Activated CD8-positive, alpha-beta T cell treated with anti-CD3 and anti-CD28 coated beads, Interleukin-2, amount 10 ng/mL, durations not matched to agents 7 days and 5 days (primary cell): ENCODE measurements around the gene MMP15. TPM values are rescaled to one million over a fixed set of nuclear protein-coding genes. Genes with fewer than 3 reads are reported as not detected.

Experiments
- ATAC-seq: fragments of 150-1000 bp; cut with Tn5 transposase; one replicate; pipeline ENCODE4 v1.10.0; 2021; ENCODE audit warnings: moderate library complexity
- CTCF ChIA-PET: fragments of 350-600 bp; sonication (Branson Sonifier 250); formaldehyde crosslinking; loops from one replicate; lab custom pipeline; 2021; ENCODE audit warnings: antibody characterized with exemption; lab: Charles Lee
- POLR2A ChIA-PET: fragments of 350-600 bp; sonication (Branson Sonifier 250); formaldehyde crosslinking; loops from one replicate; lab custom pipeline; 2021; ENCODE audit warnings: antibody characterized with exemption; lab: Charles Lee
- DNase-seq: peaks from one replicate; pipeline ENCODE4 v3.0.0-alpha.2; 2020
- H3K27ac Mint-ChIP-seq: one replicate; pipeline ENCODE4 v1.8.0; 2021; ENCODE audit warnings: mild to moderate bottlenecking, mixed read lengths
- H3K27me3 Mint-ChIP-seq: one replicate; pipeline ENCODE4 v1.8.0; 2021; ENCODE audit warnings: low read depth, mixed read lengths
- H3K36me3 Mint-ChIP-seq: one replicate; pipeline ENCODE4 v1.8.0; 2021; ENCODE audit warnings: low read depth, mixed read lengths
- H3K4me1 Mint-ChIP-seq: one replicate; pipeline ENCODE4 v1.8.0; 2021; ENCODE audit warnings: low read depth, mixed read lengths
- H3K4me3 Mint-ChIP-seq: one replicate; pipeline ENCODE4 v1.8.0; 2021; ENCODE audit warnings: mild to moderate bottlenecking, mixed read lengths
- H3K9me3 Mint-ChIP-seq: one replicate; pipeline ENCODE4 v1.8.0; 2022; ENCODE audit warnings: mixed read lengths; ENCODE audit not compliant: insufficient read depth
- total RNA-seq, 2 experiments: library from RNA; stranded (reverse); gene quantifications; one replicate each; pipeline ENCODE4 v1.2.3, GENCODE V29; 2021

Gene MMP15
- total RNA-seq, 2 experiments from 2014 or later: 0.50 to 0.61 TPM

- DNase-seq (no peak), ATAC-seq (no peak)
- H3K27ac Mint-ChIP-seq: peak overlapping the region; percentile 85
- H3K27me3 Mint-ChIP-seq: no peaks in the 10 kb centered on the region
- no peaks in the 10 kb centered on the region for H3K9me3 Mint-ChIP-seq
- H3K4me3 Mint-ChIP-seq: peak overlapping the region; percentile 79
- CTCF ChIA-PET: interaction anchor here (0.9 to 3.8 kb wide), 5 partner anchors 13 to 421 kb away, joined by 3 to 28 read pairs (median 9); no protein-coding TSS in a partner anchor
- peaks cover 60% of the 10 kb centered on the region for H3K4me1 Mint-ChIP-seq
- H3K36me3 Mint-ChIP-seq: peaks cover 43% of the 10 kb centered on the region
- POLR2A ChIA-PET: interaction anchor here (1.0 kb wide), 1 partner anchor 10 kb away, joined by 3 read pairs; no protein-coding TSS in a partner anchor
Observed at GRCh38 chr16:57997528-57998265, 27.9 kb upstream of the MMP15 start.

GRCh38 chr16:57998486-57998885 lies 27.1 kb upstream of the MMP15 start:
- no peaks in the 10 kb centered on the region for H3K9me3 Mint-ChIP-seq
- H3K4me3 Mint-ChIP-seq: peak overlapping the region; percentile 79
- ChIA-PET POLR2A (interaction anchor here (1.0 kb wide), 1 partner anchor 11 kb away, joined by 3 read pairs; no protein-coding TSS in a partner anchor), CTCF (interaction anchor here (0.6 to 3.8 kb wide), 6 partner anchors 14 to 422 kb away, joined by 3 to 28 read pairs (median 8); no protein-coding TSS in a partner anchor)
- DNase-seq (peak; percentile 89), ATAC-seq (peak; percentile 40)
- H3K27ac Mint-ChIP-seq: peak overlapping the region; percentile 85
- peaks cover 67% of the 10 kb centered on the region for H3K4me1 Mint-ChIP-seq
- peaks cover 50% of the 10 kb centered on the region for H3K36me3 Mint-ChIP-seq
- H3K27me3 Mint-ChIP-seq: no peaks in the 10 kb centered on the region

DNA sequence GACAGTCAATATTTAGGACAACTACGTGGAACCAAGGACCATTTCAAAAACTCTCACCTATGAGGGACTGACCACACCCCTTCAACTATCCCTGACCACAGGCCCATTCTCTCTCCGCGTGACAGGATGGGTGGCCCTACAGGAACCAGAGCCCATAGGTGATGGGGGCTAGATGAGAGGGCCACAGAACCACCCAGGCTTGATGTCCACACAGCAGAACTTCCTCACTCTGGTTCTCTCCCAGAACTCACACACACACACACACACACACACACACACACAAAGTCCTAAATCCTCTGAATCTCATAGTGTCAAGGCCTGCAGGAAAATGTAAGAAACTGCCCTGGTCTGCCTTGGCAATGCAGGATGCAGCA lies 26.6 kb upstream of the MMP15 start:
- POLR2A ChIA-PET: interaction anchor here (1.0 to 1.3 kb wide), 2 partner anchors 11 to 92 kb away, joined by 3 read pairs; no protein-coding TSS in a partner anchor
- peak overlapping the region; percentile 85 for H3K27ac Mint-ChIP-seq
- H3K36me3 Mint-ChIP-seq: peaks cover 53% of the 10 kb centered on the region
- DNase-seq: peak; percentile 36
- no peak for ATAC-seq
- H3K9me3 Mint-ChIP-seq: no peaks in the 10 kb centered on the region
- H3K27me3 Mint-ChIP-seq: no peaks in the 10 kb centered on the region
- CTCF ChIA-PET: interaction anchor here (0.6 to 3.8 kb wide), 9 partner anchors 14 to 422 kb away, joined by 3 to 28 read pairs (median 8); no protein-coding TSS in a partner anchor
- H3K4me3 Mint-ChIP-seq: peak overlapping the region; percentile 79
- peaks cover 70% of the 10 kb centered on the region for H3K4me1 Mint-ChIP-seq

DNA sequence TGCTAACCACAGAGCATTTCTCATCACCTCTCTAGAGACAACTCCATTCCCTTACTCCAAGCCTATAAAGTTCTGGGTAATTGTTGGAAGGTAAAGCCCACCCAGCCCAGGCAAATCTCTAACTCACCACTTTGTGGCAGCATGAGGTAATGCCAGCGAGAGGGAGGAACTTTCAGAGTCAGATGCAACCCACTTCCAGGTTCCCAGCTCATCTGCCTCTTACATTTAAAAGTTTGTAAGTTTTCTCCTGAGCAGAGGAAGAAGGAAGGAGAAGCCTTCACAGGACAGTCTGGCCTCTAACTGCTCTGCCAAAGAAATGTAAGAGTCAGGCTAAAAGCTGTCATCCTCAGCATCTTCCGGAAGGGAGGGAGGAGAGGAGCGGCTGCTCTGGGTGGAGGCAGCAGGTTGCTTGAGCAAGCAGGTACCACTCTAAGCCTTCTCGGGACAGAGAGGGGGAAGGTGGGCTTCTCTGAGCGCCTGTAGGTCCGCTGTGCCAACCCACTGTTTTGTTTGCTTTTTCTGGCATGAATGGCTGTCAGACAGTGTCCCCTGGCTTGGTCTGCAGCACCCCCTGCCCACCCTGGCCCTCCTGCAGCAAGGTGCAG lies 26.1 kb upstream of the MMP15 start:
- CTCF ChIA-PET: interaction anchor here (0.7 to 3.8 kb wide), 13 partner anchors 10 to 480 kb away, joined by 3 to 28 read pairs (median 4); partner anchors contain the start of gene CFAP20
- no peaks in the 10 kb centered on the region for H3K9me3 Mint-ChIP-seq
- H3K36me3 Mint-ChIP-seq: peaks cover 52% of the 10 kb centered on the region
- peak; percentile 16 for ATAC-seq
- no peaks in the 10 kb centered on the region for H3K27me3 Mint-ChIP-seq
- peak; percentile 65 for DNase-seq
- H3K4me1 Mint-ChIP-seq: peaks cover 69% of the 10 kb centered on the region
- peak overlapping the region; percentile 85 for H3K27ac Mint-ChIP-seq
- peak overlapping the region; percentile 79 for H3K4me3 Mint-ChIP-seq
- POLR2A ChIA-PET: interaction anchor here (1.3 to 1.9 kb wide), 2 partner anchors 10 to 93 kb away, joined by 3 to 8 read pairs; no protein-coding TSS in a partner anchor

DNA sequence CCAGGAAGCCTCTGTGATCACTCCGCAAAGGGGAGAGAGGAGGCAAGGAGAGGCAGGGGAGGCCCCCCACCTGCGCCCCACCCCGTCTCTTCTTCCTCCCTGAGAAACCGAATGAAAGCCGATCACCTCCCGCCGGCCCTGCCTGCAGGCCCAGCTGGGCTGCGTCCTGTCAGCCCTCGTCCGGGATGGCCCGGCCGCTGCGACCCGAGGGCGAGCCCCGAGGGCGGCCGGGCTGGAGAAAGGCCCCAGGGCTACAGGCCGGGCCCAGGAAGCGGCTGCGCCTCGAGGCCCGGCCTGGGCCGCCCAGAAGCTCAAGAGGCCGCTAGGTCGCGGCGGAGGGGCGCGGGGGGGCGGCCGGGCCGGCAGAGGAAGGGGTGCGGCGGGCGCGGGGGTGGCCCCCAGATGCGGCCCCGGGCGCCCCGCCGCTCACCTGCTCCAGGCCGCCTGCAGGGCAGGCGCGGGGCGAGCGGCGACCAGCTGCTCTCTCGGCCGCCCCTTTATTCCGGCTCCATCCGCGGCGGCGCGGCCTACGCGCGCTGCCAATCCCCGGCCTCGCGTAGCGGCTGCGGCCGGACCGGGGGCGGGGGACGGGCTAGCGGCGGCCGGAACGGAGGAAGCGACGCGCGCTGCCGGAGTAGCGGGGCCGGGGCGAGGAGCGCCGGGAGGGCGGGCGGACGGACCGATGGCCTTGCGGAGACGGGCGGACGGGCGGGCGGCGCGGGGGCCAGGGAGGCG lies 25.4 kb upstream of the MMP15 start, which contains the start of gene ZNF319:
Gene ZNF319 (minus strand): TSS at position 702 of the 735 bp plus-strand sequence. CDS start 2,407 bp downstream, outside the sequence.
- H3K4me1 Mint-ChIP-seq: peaks cover 62% of the 10 kb centered on the region

GRCh38 chr16:58000706-58001676 lies 24.6 kb upstream of the MMP15 start, which contains the start of gene USB1:
Gene USB1, plus strand, starts transcription at chr16:58001407. Its CDS starts 77 bp downstream, at chr16:58001484.
- Mint-ChIP-seq H3K27me3 (no peaks in the 10 kb centered on the region), H3K4me1 (peaks cover 54% of the 10 kb centered on the region), H3K4me3 (peak within 1 kb of the TSS; percentile 96), H3K9me3 (no peaks in the 10 kb centered on the region), H3K36me3 (peaks cover 46% of the 10 kb centered on the region), H3K27ac (peak within 1 kb of the TSS; percentile 91)
- DNase-seq (peak; percentile 85), ATAC-seq (peak; percentile 75)
- ChIA-PET CTCF (interaction anchor here (1.0 to 3.8 kb wide), 11 partner anchors 9 to 424 kb away, joined by 3 to 28 read pairs (median 5); partner anchors contain the start of gene CFAP20), POLR2A (interaction anchor here (1.0 to 1.9 kb wide), 4 partner anchors 12 to 410 kb away, joined by 3 to 8 read pairs (median 3); no protein-coding TSS in a partner anchor)

More for the DNA sequence above, 25.4 kb upstream of the MMP15 start, which contains the start of gene ZNF319:
- ChIA-PET CTCF (interaction anchor here (0.6 to 3.8 kb wide), 15 partner anchors 10 to 481 kb away, joined by 3 to 28 read pairs (median 4); partner anchors contain the start of gene CFAP20), POLR2A (interaction anchor here (1.2 to 1.9 kb wide), 4 partner anchors 11 to 101 kb away, joined by 3 to 8 read pairs (median 3); no protein-coding TSS in a partner anchor)
- no peaks in the 10 kb centered on the region for H3K27me3 Mint-ChIP-seq
- H3K36me3 Mint-ChIP-seq: peaks cover 51% of the 10 kb centered on the region
- ATAC-seq (peak; percentile 10), DNase-seq (no peak)
- H3K27ac Mint-ChIP-seq: peak within 1 kb of the TSS; percentile 91
- H3K4me3 Mint-ChIP-seq: peak within 1 kb of the TSS; percentile 96
- H3K9me3 Mint-ChIP-seq: no peaks in the 10 kb centered on the region

GRCh38 chr16:58001781-58002415 lies 23.7 kb upstream of the MMP15 start:
- H3K4me1 Mint-ChIP-seq: peaks cover 51% of the 10 kb centered on the region
- no peak for ATAC-seq
- peaks cover 49% of the 10 kb centered on the region for H3K36me3 Mint-ChIP-seq
- DNase-seq: no peak
- POLR2A ChIA-PET: interaction anchor here (1.0 to 1.9 kb wide), 2 partner anchors 12 to 411 kb away, joined by 3 to 8 read pairs; no protein-coding TSS in a partner anchor
- no peaks in the 10 kb centered on the region for H3K27me3 Mint-ChIP-seq
- peak overlapping the region; percentile 91 for H3K27ac Mint-ChIP-seq
- CTCF ChIA-PET: interaction anchor here (1.0 to 3.8 kb wide), 9 partner anchors 8 to 425 kb away, joined by 3 to 28 read pairs (median 4); no protein-coding TSS in a partner anchor
- no peaks in the 10 kb centered on the region for H3K9me3 Mint-ChIP-seq
- H3K4me3 Mint-ChIP-seq: peak overlapping the region; percentile 96

DNA sequence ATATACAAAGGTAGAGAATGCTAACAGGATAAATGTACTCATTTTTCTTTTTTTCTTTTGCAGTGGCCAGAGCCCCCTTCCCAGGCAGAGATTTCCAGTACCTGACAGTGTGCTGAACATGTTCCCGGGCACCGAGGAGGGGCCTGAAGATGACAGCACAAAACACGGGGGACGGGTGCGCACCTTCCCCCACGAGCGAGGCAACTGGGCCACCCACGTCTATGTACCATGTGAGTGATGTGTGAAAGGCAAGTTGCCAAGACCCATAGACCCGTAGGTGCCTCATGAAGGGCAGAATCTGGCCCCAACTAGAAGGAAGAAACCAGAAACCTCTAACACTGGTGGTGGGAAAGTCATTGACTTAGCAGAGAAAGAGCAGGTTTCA lies 23.1 kb upstream of the MMP15 start:
- no peak for ATAC-seq
- ChIA-PET POLR2A (no interaction called here), CTCF (interaction anchor here (1.1 to 2.0 kb wide), 3 partner anchors 8 to 102 kb away, joined by 3 to 4 read pairs (median 3); no protein-coding TSS in a partner anchor)
- no peak for DNase-seq
- Mint-ChIP-seq H3K9me3 (no peaks in the 10 kb centered on the region), H3K36me3 (peaks cover 48% of the 10 kb centered on the region), H3K27ac (peak overlapping the region; percentile 91), H3K4me1 (peaks cover 47% of the 10 kb centered on the region), H3K27me3 (no peaks in the 10 kb centered on the region), H3K4me3 (peak overlapping the region; percentile 96)

GRCh38 chr16:58002936-58003335 lies 22.6 kb upstream of the MMP15 start:
- no peaks in the 10 kb centered on the region for H3K27me3 Mint-ChIP-seq
- ATAC-seq (no peak), DNase-seq (no peak)
- peaks cover 42% of the 10 kb centered on the region for H3K36me3 Mint-ChIP-seq
- CTCF ChIA-PET: interaction anchor here (1.1 to 1.3 kb wide), 2 partner anchors 24 to 103 kb away, joined by 3 read pairs; no protein-coding TSS in a partner anchor
- POLR2A ChIA-PET: no interaction called here
- H3K9me3 Mint-ChIP-seq: no peaks in the 10 kb centered on the region
- no peak overlapping the region for H3K4me3 Mint-ChIP-seq
- no peak overlapping the region for H3K27ac Mint-ChIP-seq
- peaks cover 42% of the 10 kb centered on the region for H3K4me1 Mint-ChIP-seq
